ENCODE results near the gene IFNA8. TPM values are rescaled to one million over a fixed set of nuclear protein-coding genes. Genes with fewer than 3 reads are reported as not detected.

The IFNA8 gene
- total and polyA plus RNA-seq, 2 of the 8 experiments (the other 6 are each of a cell fraction or from before 2014, with no cell fraction given): not detected

GRCh38 chr9:21399956-21400355 is 9.0 kb upstream of the IFNA8 start:
- Histone ChIP-seq H3K4me2 (ENCODE audit: insufficient read depth in 1 of 2, low read depth in 2 of 2, low read length in 2 of 2) (no peak overlapping the region), H3K79me1 (ENCODE audit: low read depth, low read length) (no peaks in the 10 kb centered on the region), H2BK20ac (ENCODE audit: low read length) (no peak overlapping the region), H3K27ac (ENCODE audit: low read depth, low read length) (no peak overlapping the region), H3K4ac (replicated peaks; ENCODE audit: insufficient read length, low read depth, low read length) (no peak overlapping the region), H2AK5ac (ENCODE audit: low read depth, low read length) (no peak overlapping the region), H2BK120ac (replicated peaks; ENCODE audit: low read depth, low read length) (no peak overlapping the region), H4K5ac (ENCODE audit: insufficient read length, low read depth, low read length) (no peak overlapping the region), H2BK12ac (ENCODE audit: low read depth, low read length) (no peak overlapping the region), H3K4me3 (ENCODE audit: extremely low read depth in 1 of 4, insufficient read depth in 2 of 4, low read depth in 3 of 4, low read length in 4 of 4) (no peak overlapping the region), H3K23ac (ENCODE audit: insufficient read length) (no peak overlapping the region), H3K18ac (ENCODE audit: extremely low read depth, low read length) (no peak overlapping the region), H3K36me3 (ENCODE audit: control insufficient read depth in 2 of 4, insufficient read depth in 4 of 4, low read length in 3 of 4) (no peaks in the 10 kb centered on the region), H4K91ac (replicated peaks; ENCODE audit: insufficient read length, low read length) (no peak overlapping the region), H2BK15ac (ENCODE audit: low read length) (no peak overlapping the region), H3K9ac (replicated peaks in 1 of 4; ENCODE audit: extremely low read depth in 1 of 4, low read depth in 3 of 4, low read length in 3 of 4) (no peak overlapping the region), H3K9me3 (ENCODE audit: insufficient read depth in 2 of 2, low read depth in 1 of 2, low read length in 1 of 2) (no peaks in the 10 kb centered on the region), H3K4me1 (replicated peaks in 1 of 4; ENCODE audit: control insufficient read depth in 3 of 4, insufficient read depth in 4 of 4, low read length in 3 of 4) (no peaks in the 10 kb centered on the region), H3K23me2 (ENCODE audit: low read depth, low read length) (no peaks in the 10 kb centered on the region; the same call in 1 of the 2 replicates), H3K27me3 (replicated peaks in 1 of 4; ENCODE audit: control insufficient read depth in 3 of 4, extremely low read depth in 1 of 4, insufficient read depth in 3 of 4, low read length in 3 of 4) (peaks cover 0 to 25% (median 17%) of the 10 kb centered on the region in 4 experiments; a peak in 5 of 7 replicates), H3K79me2 (ENCODE audit: control insufficient read depth in 1 of 2, insufficient read depth in 2 of 2, low read length in 2 of 2) (no peaks in the 10 kb centered on the region), H3K14ac (ENCODE audit: insufficient read length) (no peak overlapping the region), H2AFZ (ENCODE audit: low read length) (no peak overlapping the region), H3K56ac (replicated peaks; ENCODE audit: insufficient read length, low read depth, low read length) (no peak overlapping the region), H4K20me1 (replicated peaks in 1 of 2; ENCODE audit: control insufficient read depth in 1 of 2, insufficient read depth in 2 of 2, low read length in 2 of 2) (no peaks in the 10 kb centered on the region), H4K8ac (ENCODE audit: extremely low read depth, insufficient read depth, low read length) (no peak overlapping the region), H2BK5ac (ENCODE audit: low read depth, low read length) (no peak overlapping the region)
- FAIRE-seq (no peak), DNase-seq (ENCODE audit: low read depth in 1 of 2, low spot score in 2 of 2) (no peak)
- WGBS, 2 experiments (ENCODE audit: extremely low coverage in 1 of 2, insufficient coverage in 1 of 2, insufficient read length in 1 of 2, insufficient replicate concordance in 2 of 2, low coverage in 1 of 2, low lambda C conversion rate in 2 of 2, missing lambda C conversion rate in 1 of 2): 82% methylated on average over 3 of the region's 3 CpGs; no CpG with 5 or more reads in 1 of the 2 experiments
- ChIA-PET POLR2A (ENCODE audit: partially characterized antibody) (no interaction called here), CTCF (ENCODE audit: partially characterized antibody) (interaction anchor here (1.6 to 4.1 kb wide), 3 partner anchors 8 to 82 kb away, joined by 7 to 19 read pairs (median 13); no protein-coding TSS in a partner anchor)
- TF ChIP-seq CHD2 (IDR thresholded peaks at IDR 0.05; ENCODE audit: low read length) (no peak), POLR2AphosphoS5 (IDR thresholded peaks at IDR 0.05; ENCODE audit: low read depth, low read length) (no peak), ATF3 (IDR thresholded peaks at IDR 0.05; ENCODE audit: insufficient read depth, low read depth, low read length) (no peak), YY1 (IDR thresholded peaks at IDR 0.05; ENCODE audit: low read depth, low read length) (no peak), RBBP5 (IDR thresholded peaks at IDR 0.05; ENCODE audit: borderline replicate concordance, low read depth, low read length) (no peak), CHD1 (IDR thresholded peaks at IDR 0.05; ENCODE audit: low read depth, low read length) (no peak), TAF1 (IDR thresholded peaks at IDR 0.05; ENCODE audit: low read depth, low read length) (no peak), TCF12 (IDR thresholded peaks at IDR 0.05; ENCODE audit: low read depth, low read length) (no peak), KDM1A (IDR thresholded peaks at IDR 0.05; ENCODE audit: borderline replicate concordance, low read length) (no peak), FOSL1 (IDR thresholded peaks at IDR 0.05; ENCODE audit: insufficient read depth, low read depth, low read length) (no peak), ATF2 (IDR thresholded peaks at IDR 0.05; ENCODE audit: low read length) (no peak)

Measured in H1 (cell line).